Lower leg skin (tissue), 3 donors: Measurements from ENCODE around the gene KSR2.

Source experiments
- POLR2A ChIP-seq, 2 donors: fragments of 450-650 bp; IDR thresholded peaks; one replicate each; pipeline ENCODE4 v1.6.1; 2016 to 2017; ENCODE audit warnings: antibody characterized with exemption in 2 of 2, mild to moderate bottlenecking in 1 of 2, moderate library complexity in 1 of 2
- TF ChIP-seq, protein P1 (sequence below), 3 donors: fragments of 450-650 bp; IDR thresholded peaks; one replicate each; pipeline ENCODE4 v1.5.1; 2016; ENCODE audit warnings: antibody characterized with exemption in 3 of 3, mild to moderate bottlenecking in 3 of 3, moderate library complexity in 2 of 3

- TF ChIP-seq, protein P1, sequence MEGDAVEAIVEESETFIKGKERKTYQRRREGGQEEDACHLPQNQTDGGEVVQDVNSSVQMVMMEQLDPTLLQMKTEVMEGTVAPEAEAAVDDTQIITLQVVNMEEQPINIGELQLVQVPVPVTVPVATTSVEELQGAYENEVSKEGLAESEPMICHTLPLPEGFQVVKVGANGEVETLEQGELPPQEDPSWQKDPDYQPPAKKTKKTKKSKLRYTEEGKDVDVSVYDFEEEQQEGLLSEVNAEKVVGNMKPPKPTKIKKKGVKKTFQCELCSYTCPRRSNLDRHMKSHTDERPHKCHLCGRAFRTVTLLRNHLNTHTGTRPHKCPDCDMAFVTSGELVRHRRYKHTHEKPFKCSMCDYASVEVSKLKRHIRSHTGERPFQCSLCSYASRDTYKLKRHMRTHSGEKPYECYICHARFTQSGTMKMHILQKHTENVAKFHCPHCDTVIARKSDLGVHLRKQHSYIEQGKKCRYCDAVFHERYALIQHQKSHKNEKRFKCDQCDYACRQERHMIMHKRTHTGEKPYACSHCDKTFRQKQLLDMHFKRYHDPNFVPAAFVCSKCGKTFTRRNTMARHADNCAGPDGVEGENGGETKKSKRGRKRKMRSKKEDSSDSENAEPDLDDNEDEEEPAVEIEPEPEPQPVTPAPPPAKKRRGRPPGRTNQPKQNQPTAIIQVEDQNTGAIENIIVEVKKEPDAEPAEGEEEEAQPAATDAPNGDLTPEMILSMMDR (IDR thresholded peaks at IDR 0.05) = no peak
- no peak for TF ChIP-seq POLR2A (IDR thresholded peaks at IDR 0.05)
Measured at GRCh38 chr12:117967512-117967911, 1.3 kb downstream of the KSR2 start.
